H1 (cell line): ENCODE data around the gene ZSCAN12. TPM values are rescaled to one million over a fixed set of nuclear protein-coding genes. Genes with fewer than 3 reads are reported as not detected.
A peak's percentile ranks its signal among the peaks of the same experiment; 100 is the strongest.

Experiments used
- BRCA1 ChIP-seq: IDR thresholded peaks from 2 replicates; pipeline ENCODE4 v1.6.1; 2012; ENCODE audit warnings: low read depth, low read length, improper control_type of control experiment
- CHD2 ChIP-seq: IDR thresholded peaks from 2 replicates; pipeline ENCODE4 v1.6.1; 2012; ENCODE audit warnings: low read length, improper control_type of control experiment
- CTBP2 ChIP-seq: IDR thresholded peaks from 2 replicates; pipeline ENCODE4 v1.7.0; 2011; ENCODE audit warnings: borderline replicate concordance, mild to moderate bottlenecking, moderate library complexity, mixed read lengths, low read length; ENCODE audit not compliant: insufficient read depth, insufficient read length
- GTF2F1 ChIP-seq: IDR thresholded peaks from 2 replicates; pipeline ENCODE4 v1.6.1; 2012; ENCODE audit warnings: low read depth, low read length, improper control_type of control experiment, borderline replicate concordance
- JUN ChIP-seq: IDR thresholded peaks from 2 replicates; pipeline ENCODE4 v1.6.1; 2011; ENCODE audit warnings: low read depth, mild to moderate bottlenecking, improper control_type of control experiment, low read length
- POLR2AphosphoS5 ChIP-seq: IDR thresholded peaks from 2 replicates; pipeline ENCODE4 v1.6.1; 2011; ENCODE audit warnings: low read depth, low read length
- RBBP5 ChIP-seq: IDR thresholded peaks from 2 replicates; pipeline ENCODE4 v1.7.1; 2012; ENCODE audit warnings: low read depth, mild to moderate bottlenecking, inconsistent platforms, low read length, moderate library complexity, borderline replicate concordance
- SIRT6 ChIP-seq: IDR thresholded peaks from one replicate; pipeline ENCODE4 v1.7.1; 2012; ENCODE audit warnings: low read length, inconsistent platforms
- SIX5 ChIP-seq: IDR thresholded peaks from 2 replicates; pipeline ENCODE4 v1.6.1; 2011; ENCODE audit warnings: mild to moderate bottlenecking, low read depth, low read length
- SP1 ChIP-seq: IDR thresholded peaks from 2 replicates; pipeline ENCODE4 v1.6.1; 2011; ENCODE audit warnings: low read depth, low read length
- SUZ12 ChIP-seq: fragments of 200-600 bp; sonication (generic); IDR thresholded peaks from 2 replicates; pipeline ENCODE4 v1.6.1; 2012; ENCODE audit warnings: mild to moderate bottlenecking, inconsistent platforms, low read length, moderate library complexity, mixed read lengths
- polyA plus RNA-seq, 7 experiments: library from polyadenylated mRNA; depleted of rRNA in 3 of 7; stranded (reverse) in 5 of 7; unstranded in 2 of 7; fragments of >200 nt in 5 of 7; fragments of 200-250 nt in 2 of 7; gene quantifications; 1 replicate in 5 of 7; 2 replicates in 1 of 7; 4 replicates in 1 of 7; pipeline versions ENCODE4 v1.2.1 to v1.2.3, GENCODE V29; 2011 to 2013; ENCODE audit warnings: missing spikeins in 2 of 7, mixed read lengths in 2 of 7
- total RNA-seq: library from RNA; stranded (reverse); fragmentation: NEBNext Ultra II Directional; extraction: Animal tissue kit (Norgen Biotek cat#: 25700); gene quantifications from 2 replicates; pipeline ENCODE4 v1.2.1, GENCODE V29; 2021
- TF ChIP-seq, protein P1 (sequence below): IDR thresholded peaks from 2 replicates; pipeline ENCODE4 v1.6.1; 2011; ENCODE audit warnings: low read depth, mild to moderate bottlenecking, low read length; ENCODE audit not compliant: insufficient read depth
- TF ChIP-seq, protein P2 (sequence below): IDR thresholded peaks from 2 replicates; pipeline ENCODE4 v1.6.1; 2011; ENCODE audit warnings: low read length, improper control_type of control experiment
- TF ChIP-seq, protein P3 (sequence below), 3 experiments: IDR thresholded peaks; 1 replicate in 2 of 3; 2 replicates in 1 of 3; pipeline versions ENCODE4 v1.5.1 to v1.6.1; 2011; ENCODE audit warnings: low read length in 3 of 3, mild to moderate bottlenecking in 3 of 3, inconsistent platforms in 2 of 3, low read depth in 1 of 3, moderate library complexity in 1 of 3; ENCODE audit not compliant: insufficient read depth in 1 of 3; ENCODE audit errors: control extremely low read depth in 1 of 3

The ZSCAN12 gene
- total and polyA plus RNA-seq, 2 of the 8 experiments (the other 6 are each of a cell fraction or from before 2014, with no cell fraction given) = 2.2 to 9.6 TPM

DNA sequence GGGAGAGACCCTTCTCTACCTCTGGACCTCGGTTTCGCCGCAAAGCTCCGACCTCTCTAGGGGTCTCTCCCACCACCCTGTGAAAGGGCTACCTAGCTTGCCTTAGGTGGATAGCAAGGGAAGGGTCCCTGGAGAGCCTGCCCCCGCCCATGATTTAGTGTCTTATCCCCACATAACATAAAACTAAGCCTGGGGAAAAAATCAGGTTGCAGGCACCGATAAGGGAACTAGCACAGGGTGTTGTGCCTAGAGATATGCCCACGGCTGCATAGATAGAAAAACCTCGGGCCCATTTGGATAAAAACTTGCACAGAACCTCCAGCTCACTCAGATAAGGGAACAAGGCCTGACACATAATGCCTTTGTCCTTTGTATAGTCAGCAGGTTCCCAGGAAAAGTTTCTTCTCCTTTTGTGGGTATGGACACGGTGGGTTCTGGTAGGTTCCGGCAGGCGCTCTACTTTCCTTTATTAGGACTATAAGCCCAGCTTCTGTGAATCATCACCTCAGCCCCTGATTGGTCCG is 64.4 kb downstream of the ZSCAN12 start (continued):
- TF ChIP-seq GTF2F1 (no peak), CTBP2 (no peak), SUZ12 (no peak), BRCA1 (no peak), SIX5 (no peak), POLR2AphosphoS5 (peak; percentile 7; the same call in 1 of the 2 replicates), SIRT6 (no peak), CHD2 (no peak), RBBP5 (no peak), SP1 (no peak), JUN (peak; percentile 35; the same call in 1 of the 2 replicates)
- TF ChIP-seq, protein P1, sequence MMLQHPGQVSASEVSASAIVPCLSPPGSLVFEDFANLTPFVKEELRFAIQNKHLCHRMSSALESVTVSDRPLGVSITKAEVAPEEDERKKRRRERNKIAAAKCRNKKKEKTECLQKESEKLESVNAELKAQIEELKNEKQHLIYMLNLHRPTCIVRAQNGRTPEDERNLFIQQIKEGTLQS = no peak
- TF ChIP-seq, protein P2, sequence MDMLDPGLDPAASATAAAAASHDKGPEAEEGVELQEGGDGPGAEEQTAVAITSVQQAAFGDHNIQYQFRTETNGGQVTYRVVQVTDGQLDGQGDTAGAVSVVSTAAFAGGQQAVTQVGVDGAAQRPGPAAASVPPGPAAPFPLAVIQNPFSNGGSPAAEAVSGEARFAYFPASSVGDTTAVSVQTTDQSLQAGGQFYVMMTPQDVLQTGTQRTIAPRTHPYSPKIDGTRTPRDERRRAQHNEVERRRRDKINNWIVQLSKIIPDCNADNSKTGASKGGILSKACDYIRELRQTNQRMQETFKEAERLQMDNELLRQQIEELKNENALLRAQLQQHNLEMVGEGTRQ = no peak
- TF ChIP-seq, protein P3, sequence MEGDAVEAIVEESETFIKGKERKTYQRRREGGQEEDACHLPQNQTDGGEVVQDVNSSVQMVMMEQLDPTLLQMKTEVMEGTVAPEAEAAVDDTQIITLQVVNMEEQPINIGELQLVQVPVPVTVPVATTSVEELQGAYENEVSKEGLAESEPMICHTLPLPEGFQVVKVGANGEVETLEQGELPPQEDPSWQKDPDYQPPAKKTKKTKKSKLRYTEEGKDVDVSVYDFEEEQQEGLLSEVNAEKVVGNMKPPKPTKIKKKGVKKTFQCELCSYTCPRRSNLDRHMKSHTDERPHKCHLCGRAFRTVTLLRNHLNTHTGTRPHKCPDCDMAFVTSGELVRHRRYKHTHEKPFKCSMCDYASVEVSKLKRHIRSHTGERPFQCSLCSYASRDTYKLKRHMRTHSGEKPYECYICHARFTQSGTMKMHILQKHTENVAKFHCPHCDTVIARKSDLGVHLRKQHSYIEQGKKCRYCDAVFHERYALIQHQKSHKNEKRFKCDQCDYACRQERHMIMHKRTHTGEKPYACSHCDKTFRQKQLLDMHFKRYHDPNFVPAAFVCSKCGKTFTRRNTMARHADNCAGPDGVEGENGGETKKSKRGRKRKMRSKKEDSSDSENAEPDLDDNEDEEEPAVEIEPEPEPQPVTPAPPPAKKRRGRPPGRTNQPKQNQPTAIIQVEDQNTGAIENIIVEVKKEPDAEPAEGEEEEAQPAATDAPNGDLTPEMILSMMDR (IDR thresholded peaks at IDR 0.05; ENCODE audit: control extremely low read depth in 1 of 3, insufficient read depth in 1 of 3, low read depth in 1 of 3, low read length in 3 of 3) = no peak
